ENCODE measurements around the gene MIB1. TPM values are rescaled to one million over a fixed set of nuclear protein-coding genes. Genes with fewer than 3 reads are reported as not detected.

MIB1 gene
- total RNA-seq, 1 experiment from 2014 or later, result 66.3 TPM

- TF ChIP-seq TCF7L2 (IDR thresholded peaks at IDR 0.05; ENCODE audit: low read depth, low read length) (no peak), CTCF (IDR thresholded peaks at IDR 0.05) (no peak), SIN3A (IDR thresholded peaks at IDR 0.05; ENCODE audit: borderline replicate concordance, insufficient read depth, low read depth, low read length) (no peak), POLR2AphosphoS5 (IDR thresholded peaks at IDR 0.05; ENCODE audit: low read depth, low read length) (no peak), REST (IDR thresholded peaks at IDR 0.05; ENCODE audit: insufficient read depth in 1 of 2, low read depth in 2 of 2, low read length in 1 of 2) (no peak)
- ChIA-PET CTCF (no interaction called here), POLR2A (no interaction called here)
- H3K4me1 ChIP-seq (ENCODE audit: control insufficient read depth, insufficient read depth, low read length), result no peaks in the 10 kb centered on the region
- H3K36me3 ChIP-seq (ENCODE audit: control insufficient read depth, insufficient read depth, low read length), result peaks cover 6% of the 10 kb centered on the region; the same call in 1 of the 2 replicates
- DNase-seq (ENCODE audit: low read depth, low spot score) (no peak), ATAC-seq (no peak)
- H3K27ac ChIP-seq (ENCODE audit: low read length), result no peak overlapping the region
- BruUV-seq (replicated peaks), result no TSS peak
- no peak overlapping the region for H3K4me3 ChIP-seq (ENCODE audit: low read depth in 2 of 2, low read length in 2 of 2)
- no peaks in the 10 kb centered on the region for H3K9me3 ChIP-seq (ENCODE audit: control insufficient read depth, insufficient read depth, low read depth, low read length)
- in situ Hi-C loops (cut with HindIII; ENCODE audit: low pct_unique_long_range_greater_than_20kb, low sequenced_read_pairs), result no loop called here
- H3K27me3 ChIP-seq (ENCODE audit: control insufficient read depth, insufficient read depth, low read length), result no peaks in the 10 kb centered on the region
- intact Hi-C loops (cut with micrococcal nuclease; ENCODE audit: unreplicated experiment), result no loop called here
Measured at GRCh38 chr18:21803495-21803894, 62.9 kb downstream of the MIB1 start.

- H3K4me3 ChIP-seq (ENCODE audit: low read depth in 2 of 2, low read length in 2 of 2), result no peak overlapping the region
- no peak overlapping the region for H3K27ac ChIP-seq (ENCODE audit: low read length)
- ChIA-PET CTCF (no interaction called here), POLR2A (no interaction called here)
- H3K36me3 ChIP-seq (ENCODE audit: control insufficient read depth, insufficient read depth, low read length), result peaks cover 9% of the 10 kb centered on the region; the same call in 1 of the 2 replicates
- no peaks in the 10 kb centered on the region for H3K27me3 ChIP-seq (ENCODE audit: control insufficient read depth, insufficient read depth, low read length)
- intact Hi-C loops (cut with micrococcal nuclease; ENCODE audit: unreplicated experiment) (no loop called here), in situ Hi-C loops (cut with HindIII; ENCODE audit: low pct_unique_long_range_greater_than_20kb, low sequenced_read_pairs) (no loop called here)
- TF ChIP-seq POLR2AphosphoS5 (IDR thresholded peaks at IDR 0.05; ENCODE audit: low read depth, low read length) (no peak), REST (IDR thresholded peaks at IDR 0.05; ENCODE audit: insufficient read depth in 1 of 2, low read depth in 2 of 2, low read length in 1 of 2) (no peak), SIN3A (IDR thresholded peaks at IDR 0.05; ENCODE audit: borderline replicate concordance, insufficient read depth, low read depth, low read length) (no peak), TCF7L2 (IDR thresholded peaks at IDR 0.05; ENCODE audit: low read depth, low read length) (no peak), CTCF (IDR thresholded peaks at IDR 0.05) (no peak)
- peaks cover 5% of the 10 kb centered on the region; the same call in 1 of the 2 replicates for H3K9me3 ChIP-seq (ENCODE audit: control insufficient read depth, insufficient read depth, low read depth, low read length)
- no peak for ATAC-seq
- no TSS peak for BruUV-seq (replicated peaks)
- no peak for DNase-seq (ENCODE audit: low read depth, low spot score)
- no peaks in the 10 kb centered on the region for H3K4me1 ChIP-seq (ENCODE audit: control insufficient read depth, insufficient read depth, low read length)
Measured at GRCh38 chr18:21805771-21806366, 65.3 kb downstream of the MIB1 start.
